HG03342 (cell line): ENCODE measurements around the gene CDHR2.

Source experiments
- ATAC-seq: cut with Tn5 transposase; IDR thresholded peaks from one replicate; pipeline ENCODE4 v1.9.1; 2021; ENCODE audit warnings: mild to moderate bottlenecking, moderate library complexity; ENCODE audit not compliant: unreplicated experiment

CDHR2 gene, protein sequence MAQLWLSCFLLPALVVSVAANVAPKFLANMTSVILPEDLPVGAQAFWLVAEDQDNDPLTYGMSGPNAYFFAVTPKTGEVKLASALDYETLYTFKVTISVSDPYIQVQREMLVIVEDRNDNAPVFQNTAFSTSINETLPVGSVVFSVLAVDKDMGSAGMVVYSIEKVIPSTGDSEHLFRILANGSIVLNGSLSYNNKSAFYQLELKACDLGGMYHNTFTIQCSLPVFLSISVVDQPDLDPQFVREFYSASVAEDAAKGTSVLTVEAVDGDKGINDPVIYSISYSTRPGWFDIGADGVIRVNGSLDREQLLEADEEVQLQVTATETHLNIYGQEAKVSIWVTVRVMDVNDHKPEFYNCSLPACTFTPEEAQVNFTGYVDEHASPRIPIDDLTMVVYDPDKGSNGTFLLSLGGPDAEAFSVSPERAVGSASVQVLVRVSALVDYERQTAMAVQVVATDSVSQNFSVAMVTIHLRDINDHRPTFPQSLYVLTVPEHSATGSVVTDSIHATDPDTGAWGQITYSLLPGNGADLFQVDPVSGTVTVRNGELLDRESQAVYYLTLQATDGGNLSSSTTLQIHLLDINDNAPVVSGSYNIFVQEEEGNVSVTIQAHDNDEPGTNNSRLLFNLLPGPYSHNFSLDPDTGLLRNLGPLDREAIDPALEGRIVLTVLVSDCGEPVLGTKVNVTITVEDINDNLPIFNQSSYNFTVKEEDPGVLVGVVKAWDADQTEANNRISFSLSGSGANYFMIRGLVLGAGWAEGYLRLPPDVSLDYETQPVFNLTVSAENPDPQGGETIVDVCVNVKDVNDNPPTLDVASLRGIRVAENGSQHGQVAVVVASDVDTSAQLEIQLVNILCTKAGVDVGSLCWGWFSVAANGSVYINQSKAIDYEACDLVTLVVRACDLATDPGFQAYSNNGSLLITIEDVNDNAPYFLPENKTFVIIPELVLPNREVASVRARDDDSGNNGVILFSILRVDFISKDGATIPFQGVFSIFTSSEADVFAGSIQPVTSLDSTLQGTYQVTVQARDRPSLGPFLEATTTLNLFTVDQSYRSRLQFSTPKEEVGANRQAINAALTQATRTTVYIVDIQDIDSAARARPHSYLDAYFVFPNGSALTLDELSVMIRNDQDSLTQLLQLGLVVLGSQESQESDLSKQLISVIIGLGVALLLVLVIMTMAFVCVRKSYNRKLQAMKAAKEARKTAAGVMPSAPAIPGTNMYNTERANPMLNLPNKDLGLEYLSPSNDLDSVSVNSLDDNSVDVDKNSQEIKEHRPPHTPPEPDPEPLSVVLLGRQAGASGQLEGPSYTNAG (N-terminal part only)

GRCh38 chr5:176548967-176549444 lies at the start of gene CDHR2:
Gene CDHR2, plus strand, starts transcription at chr5:176549342. Its CDS starts 16,011 bp downstream, at chr5:176565353.
- no peak for ATAC-seq

GRCh38 chr5:176500511-176500910 lies 48.6 kb upstream of the CDHR2 start:
- no peak for ATAC-seq

DNA sequence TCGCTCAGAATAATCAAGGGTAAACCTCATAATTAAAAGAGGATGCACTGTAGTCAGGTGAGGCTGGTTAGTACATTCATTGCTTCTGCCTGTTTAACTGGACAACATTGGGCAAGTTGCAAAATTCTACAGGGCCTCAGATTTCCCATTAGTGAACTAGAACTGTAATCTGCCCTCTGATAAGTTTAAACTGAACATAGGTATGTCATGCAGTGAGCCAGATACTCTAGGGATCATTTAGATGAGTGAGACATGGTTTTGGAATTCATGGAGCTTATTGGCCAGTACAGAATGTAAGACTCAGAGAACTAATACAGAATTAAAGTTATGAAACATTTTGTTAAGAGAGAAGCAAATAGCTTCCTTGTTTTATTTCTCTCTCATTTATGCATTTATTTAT lies 47.8 kb upstream of the CDHR2 start:
- ATAC-seq = no peak

- no peak for ATAC-seq
Measured at GRCh38 chr5:176503496-176503895, 45.6 kb upstream of the CDHR2 start.

GRCh38 chr5:176507911-176508310 lies 41.2 kb upstream of the CDHR2 start:
- ATAC-seq = no peak

DNA sequence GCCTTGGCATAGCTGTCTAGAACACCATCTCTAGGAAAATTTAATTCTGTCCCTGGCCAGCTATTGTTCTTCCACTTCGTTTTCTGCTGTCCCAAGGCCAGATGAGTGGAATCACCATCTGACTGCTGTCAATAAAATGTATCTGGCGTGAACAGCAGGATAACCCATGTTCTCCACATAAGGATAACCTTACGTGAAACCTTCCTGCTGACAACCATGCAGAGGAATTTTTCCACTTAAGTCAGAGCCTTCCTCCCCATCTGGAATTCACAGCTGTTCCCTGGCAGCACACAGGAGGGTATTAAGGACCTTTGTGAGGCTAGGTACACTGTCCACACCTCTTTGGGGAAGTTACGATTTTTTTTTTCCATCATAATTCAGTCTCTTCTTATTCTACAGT lies 40.5 kb upstream of the CDHR2 start:
- ATAC-seq = no peak

- ATAC-seq = no peak
Measured at GRCh38 chr5:176513788-176514187, 35.4 kb upstream of the CDHR2 start.

DNA sequence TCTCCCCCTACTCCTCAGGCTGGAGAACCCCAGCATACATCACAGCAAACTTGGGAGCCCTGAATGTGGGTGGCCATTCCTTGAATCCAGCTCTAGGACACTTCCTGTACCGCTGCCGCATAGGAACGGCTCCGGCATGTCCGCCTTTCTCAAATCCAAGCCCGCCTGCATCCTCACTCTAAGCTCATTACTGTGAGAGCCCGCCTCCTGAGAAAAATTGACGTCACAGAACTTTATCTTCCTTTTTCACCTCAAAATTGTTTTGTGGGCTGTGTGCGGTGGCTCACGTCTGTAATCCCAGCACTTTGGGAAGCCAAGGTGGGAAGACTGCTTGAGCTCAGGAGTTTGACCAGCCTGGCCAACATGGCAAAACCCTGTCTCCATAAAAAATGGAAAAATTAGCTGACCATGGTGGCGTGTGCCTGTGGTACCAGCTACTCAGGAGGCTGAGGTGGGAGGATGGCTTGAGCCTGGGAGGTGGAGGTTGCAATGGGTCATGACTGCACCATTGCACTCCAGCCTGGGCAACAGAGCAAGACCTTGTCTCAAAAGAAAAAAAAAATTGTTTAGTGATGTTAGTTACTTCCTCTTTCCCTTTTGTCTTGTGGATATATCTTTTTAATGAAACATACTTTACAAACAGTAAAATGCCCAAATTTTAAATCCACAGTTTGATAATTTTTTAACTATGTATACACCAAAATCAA lies 34.7 kb upstream of the CDHR2 start:
- ATAC-seq = no peak

DNA sequence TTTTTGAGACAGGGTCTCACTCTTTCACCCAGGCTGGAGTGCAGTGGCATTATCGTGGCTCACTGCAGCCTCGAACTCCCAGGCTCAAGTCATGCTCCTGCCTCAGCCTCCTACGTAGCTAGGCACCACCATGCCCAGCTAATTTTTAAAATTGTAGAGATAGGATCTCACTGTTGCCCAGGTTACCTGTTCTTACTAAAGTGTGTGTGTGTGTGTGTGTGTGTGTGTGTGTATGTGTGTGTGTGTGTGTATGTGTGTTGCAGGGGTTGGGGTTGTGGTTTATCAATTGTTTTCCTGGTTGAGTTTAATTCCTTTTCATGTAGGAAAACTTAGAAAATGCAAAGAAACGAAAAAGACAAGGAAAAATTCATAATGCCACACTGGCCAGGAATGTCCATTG lies 33.7 kb upstream of the CDHR2 start:
- no peak for ATAC-seq

DNA sequence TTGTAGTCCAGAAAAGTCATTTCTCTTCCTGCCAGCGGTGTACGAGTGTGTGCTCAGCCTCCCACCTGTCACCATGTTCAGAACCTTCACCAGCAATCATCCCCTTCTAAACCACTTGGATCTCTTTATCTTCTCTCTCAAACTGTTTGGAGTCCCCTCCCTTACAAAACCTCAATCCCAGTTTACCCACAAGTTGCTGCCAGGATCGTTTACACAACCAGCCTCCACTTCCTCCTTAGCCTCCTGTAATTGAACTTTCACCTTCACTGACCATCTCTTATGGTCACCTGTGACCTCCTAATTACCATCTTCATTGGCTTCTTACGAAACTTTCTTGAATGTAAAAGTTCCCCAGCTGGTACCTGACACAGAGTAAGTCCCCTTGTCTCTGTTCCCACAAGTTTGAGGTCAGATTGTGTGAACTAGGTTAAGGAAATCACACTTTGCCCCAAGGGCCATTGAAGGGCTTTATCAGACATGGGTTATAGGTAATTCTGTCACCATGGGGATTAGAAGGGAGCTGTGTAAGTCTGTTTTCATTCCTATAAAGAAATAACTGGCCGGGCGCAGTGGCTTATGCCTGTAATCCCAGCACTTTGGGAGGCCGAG lies 32.0 kb upstream of the CDHR2 start:
- ATAC-seq = no peak

GRCh38 chr5:176519810-176520720 lies 29.1 kb upstream of the CDHR2 start:
- no peak for ATAC-seq

DNA sequence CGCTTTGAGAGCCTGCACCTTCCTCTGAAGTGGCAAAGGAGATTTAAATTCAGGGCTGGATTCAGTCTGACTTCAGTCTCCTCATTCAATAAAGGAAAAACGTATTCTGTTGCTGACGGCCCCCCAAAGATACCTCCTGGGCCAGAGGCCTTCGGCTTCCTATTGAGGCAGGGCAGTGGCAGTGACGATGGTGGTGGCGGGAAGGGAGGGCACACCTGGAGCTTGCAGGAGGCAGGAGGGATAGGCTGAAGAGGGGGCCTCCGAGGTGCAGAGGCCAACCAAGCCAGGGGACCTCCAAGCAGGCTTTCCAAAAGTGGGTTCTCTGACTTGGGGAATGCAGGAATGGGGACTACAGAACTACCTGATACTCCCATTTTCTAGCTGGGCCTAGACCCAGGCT lies 27.9 kb upstream of the CDHR2 start:
- no peak for ATAC-seq

GRCh38 chr5:176521699-176522263 lies 27.4 kb upstream of the CDHR2 start:
- ATAC-seq = no peak

DNA sequence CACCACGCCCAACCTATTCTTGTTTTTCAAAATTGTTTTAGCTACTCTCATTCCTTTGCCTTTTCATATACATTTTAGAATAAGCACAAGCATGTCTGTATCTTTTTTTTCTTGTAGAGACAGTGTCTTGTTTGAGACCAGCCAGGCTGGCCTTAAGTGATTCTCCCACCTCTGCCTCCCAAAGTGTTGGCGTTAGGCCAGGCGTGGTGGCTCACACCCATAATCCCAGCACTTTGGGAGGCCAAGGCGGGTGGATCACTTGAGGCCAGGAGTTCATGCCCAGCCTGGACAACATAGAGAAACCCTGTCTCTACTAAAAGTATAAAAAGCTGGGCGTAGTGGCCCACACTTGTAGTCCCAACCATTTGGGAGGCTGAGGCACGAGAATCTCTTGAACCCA lies 25.0 kb upstream of the CDHR2 start:
- no peak for ATAC-seq

DNA sequence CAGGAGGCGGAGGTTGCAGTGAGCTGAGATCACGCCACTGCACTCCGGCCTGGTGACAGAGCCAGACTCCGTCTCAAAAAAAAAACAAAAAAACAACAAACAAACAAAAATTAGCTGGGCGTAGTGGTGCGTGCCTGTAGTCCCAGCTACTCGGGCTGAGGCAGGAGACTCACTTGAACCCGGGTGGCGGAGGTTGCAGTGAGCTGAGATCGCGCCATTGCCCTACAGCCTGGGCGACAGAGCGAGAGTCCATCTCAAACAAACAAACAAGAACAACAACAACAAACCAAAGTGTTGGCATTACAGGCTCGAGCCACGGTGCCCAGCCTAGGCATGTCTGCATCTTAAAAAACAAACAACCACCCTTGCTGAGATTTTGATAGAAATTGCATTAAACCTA lies 24.2 kb upstream of the CDHR2 start:
- no peak for ATAC-seq

- no peak for ATAC-seq
Measured at GRCh38 chr5:176525677-176526076, 23.5 kb upstream of the CDHR2 start.

GRCh38 chr5:176526462-176526861 lies 22.7 kb upstream of the CDHR2 start:
- ATAC-seq = no peak
